GM21723 (cell line): ENCODE data around the gene TMEM163.

Source experiments
- ATAC-seq: cut with Tn5 transposase; IDR thresholded peaks from one replicate; pipeline ENCODE4 v1.9.1; 2021; ENCODE audit warnings: mild to moderate bottlenecking, moderate library complexity; ENCODE audit not compliant: unreplicated experiment

The TMEM163 gene

DNA sequence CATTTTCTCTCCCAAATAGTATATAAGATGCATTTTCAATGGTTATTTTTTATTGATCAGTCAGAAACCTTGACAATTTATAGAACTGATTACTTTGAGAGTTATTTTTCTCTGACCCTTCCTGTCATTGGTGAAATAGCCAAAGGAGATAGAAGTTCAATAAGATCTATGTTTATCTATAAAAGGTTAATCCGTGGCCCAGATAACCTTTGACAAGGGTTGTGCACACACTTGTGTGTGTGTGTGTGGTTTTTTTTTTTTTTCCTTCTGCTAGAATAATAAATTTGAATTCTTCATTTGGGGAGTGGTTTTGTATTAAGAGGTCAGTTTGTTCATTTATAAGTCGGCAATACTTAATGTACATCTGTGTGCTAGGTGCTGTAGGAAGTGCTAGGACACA is 304.9 kb downstream of the TMEM163 start:
- ATAC-seq, result no peak

DNA sequence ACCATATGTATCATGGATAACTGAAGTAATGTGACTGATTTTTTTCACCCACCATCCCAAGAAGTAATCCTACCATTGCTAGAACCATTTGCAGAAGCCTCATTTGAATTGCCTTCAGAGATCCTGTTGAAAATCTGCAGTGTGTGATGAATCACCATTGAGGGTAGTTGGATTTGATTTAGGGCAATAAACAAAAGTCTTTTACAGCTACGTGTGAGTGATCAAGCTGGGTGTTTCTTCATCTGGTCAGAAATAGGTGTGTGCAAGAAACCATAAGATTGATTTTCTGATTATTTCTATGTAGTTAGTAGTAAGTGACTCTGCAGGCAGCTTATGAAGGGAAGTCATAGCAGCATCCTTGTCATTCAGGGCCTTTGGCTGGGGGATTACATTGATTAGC is 305.4 kb downstream of the TMEM163 start:
- ATAC-seq, result no peak

DNA sequence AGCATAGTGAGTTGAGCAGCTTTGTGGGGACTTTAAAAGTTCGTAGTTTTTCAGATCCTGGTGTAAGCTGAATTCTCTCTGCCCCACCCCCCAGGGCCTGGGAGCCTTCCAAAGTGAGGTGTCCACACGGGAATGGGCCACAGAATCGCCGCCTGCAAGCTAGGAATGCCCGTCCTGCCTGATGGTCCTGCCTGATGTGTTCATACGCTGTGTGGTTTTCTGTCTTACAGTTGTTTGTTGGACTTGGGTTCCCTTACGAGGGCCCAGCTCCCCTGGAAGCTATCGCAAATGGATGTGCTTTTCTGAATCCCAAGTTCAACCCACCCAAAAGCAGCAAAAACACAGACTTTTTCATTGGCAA is 306.2 kb downstream of the TMEM163 start:
- ATAC-seq, result no peak

DNA sequence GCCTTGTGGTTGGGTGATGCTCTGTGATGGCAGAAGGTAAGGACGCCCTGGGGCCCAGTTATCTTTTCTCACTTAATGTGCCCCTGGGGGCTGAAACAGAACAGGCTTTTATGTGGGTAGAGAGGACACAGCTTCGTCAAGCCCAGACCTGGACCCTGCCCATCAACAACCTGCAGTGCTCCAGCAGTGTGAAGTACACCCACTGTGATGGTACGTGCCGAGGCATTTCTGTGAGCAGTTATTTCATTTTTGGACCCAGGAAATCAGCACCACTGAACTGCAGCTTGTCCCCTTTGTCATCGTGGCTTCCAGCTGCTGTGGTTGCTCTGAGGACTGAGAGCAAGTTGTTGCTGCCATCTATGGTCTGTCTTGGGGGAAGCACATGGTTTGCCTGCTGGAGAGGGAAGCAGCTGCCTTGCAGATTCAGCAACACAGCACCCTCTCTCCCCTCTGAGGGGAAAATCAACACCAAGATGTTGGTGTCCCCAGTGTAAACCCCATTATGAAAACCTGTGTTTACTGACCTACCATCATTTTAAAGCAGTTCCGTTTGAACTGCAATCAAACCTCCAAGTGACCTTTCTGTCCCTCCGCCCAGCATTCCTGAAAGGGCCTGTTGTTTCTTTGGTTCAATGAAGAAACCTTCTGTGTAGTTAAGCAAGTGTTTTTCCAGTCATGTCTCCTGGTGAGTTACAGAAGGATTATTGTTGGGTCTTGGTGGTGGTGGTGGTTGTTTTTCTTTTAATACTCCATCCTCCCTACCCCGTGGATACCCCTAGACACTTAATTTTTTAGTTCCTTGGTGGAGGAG is 306.8 kb downstream of the TMEM163 start:
- peak; percentile 98 for ATAC-seq

DNA sequence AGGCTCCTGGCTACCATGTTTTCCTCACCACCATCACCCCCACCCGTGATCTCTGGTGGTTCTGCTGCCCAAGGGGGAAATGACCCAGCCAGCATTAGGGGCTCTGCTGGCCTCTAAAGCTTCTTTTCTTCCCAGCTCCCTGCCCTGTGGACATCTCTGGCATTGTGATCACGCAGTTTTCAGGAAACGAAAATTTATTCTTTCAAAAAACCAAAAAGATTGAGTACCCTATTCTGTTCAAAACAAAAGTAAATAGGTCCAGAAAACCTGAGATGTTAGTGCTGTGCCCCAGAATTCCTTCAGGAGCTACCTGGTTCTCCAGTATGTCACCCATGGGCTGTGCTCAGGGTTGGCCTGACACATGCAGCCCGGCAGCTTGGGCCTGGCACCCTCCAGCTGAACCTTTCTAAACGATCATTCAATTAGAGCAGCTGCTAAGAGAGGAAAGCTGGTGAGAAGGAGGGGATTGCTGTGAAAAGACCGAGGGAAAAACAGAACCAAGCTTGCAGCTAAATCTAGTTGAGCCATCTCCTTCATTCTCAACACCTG is 307.4 kb downstream of the TMEM163 start:
- ATAC-seq, result no peak

DNA sequence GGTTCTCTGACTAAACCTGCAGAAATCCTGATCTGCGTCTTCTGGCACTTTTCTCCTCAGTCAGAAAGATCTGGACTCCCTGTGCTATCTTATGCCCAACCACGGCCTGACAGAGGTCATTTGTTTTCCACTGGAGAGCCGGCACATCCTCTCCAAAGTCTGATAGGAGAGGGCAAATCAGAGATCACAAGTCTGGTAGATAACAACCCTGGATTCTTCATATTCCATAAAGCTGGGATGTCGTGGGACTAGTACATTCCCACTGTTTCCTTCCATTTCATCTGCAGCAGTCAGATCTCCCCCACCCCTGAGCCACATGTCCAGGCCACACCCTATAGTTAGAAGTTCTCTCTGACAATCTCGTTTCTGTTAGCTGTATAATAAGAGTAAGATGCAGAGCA is 308.0 kb downstream of the TMEM163 start:
- no peak for ATAC-seq

DNA sequence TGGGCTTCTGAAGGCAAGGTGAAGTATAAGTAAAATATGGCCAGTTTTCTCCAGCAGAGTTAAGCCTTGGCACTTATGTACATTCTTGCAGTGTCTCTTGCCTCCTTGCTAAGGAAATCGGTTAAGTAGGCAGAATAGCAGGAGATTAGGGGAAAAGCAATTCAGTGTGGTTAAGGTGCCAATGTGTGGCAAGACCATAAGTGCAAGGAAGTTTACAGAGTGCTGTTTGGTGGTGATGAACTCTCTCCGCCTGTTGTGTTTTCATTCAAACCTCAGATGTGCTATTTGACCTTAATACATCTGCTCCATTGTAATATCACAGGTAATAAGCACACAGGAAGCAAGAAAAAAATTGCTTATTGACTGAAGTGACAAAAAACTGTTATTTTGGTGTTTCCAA is 308.8 kb downstream of the TMEM163 start:
- ATAC-seq, result no peak

DNA sequence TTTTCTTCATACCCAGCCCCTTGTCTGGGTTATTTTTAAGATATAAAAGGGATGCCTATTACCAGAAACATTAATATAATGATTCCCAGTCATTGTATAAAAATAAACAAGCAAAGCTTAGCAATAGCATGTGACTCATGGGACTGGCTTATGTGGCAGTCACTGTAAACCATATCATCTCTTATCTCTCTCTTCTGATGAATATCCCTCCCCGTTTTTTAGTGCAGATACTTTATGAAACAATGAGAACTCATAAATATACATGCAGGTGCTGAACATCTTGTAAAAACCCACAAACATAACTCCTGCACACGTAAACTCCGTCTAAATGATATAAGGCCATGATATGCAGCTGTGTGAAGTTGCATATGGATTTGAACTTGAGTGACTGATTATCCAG is 310.0 kb downstream of the TMEM163 start:
- ATAC-seq, result no peak

DNA sequence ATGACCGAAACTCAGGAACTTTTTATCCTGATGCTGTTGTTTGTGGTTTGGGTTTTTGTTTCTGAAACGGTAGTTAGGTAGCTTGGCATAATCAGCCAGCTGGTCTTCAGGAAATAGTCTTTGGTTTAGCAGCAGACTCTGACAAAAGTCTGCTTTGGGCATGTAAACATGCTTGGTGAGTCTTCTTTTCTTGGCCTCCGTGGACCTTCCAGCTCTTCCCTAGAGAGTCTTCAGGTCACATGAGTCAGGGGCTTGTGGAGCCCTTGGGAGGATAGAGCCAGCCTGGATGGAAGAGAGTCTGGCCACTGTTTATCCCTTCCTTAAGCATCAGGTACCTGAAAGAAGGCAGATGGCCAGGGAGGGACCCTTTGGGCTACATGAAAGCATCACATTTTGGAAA is 310.4 kb downstream of the TMEM163 start:
- ATAC-seq, result no peak

DNA sequence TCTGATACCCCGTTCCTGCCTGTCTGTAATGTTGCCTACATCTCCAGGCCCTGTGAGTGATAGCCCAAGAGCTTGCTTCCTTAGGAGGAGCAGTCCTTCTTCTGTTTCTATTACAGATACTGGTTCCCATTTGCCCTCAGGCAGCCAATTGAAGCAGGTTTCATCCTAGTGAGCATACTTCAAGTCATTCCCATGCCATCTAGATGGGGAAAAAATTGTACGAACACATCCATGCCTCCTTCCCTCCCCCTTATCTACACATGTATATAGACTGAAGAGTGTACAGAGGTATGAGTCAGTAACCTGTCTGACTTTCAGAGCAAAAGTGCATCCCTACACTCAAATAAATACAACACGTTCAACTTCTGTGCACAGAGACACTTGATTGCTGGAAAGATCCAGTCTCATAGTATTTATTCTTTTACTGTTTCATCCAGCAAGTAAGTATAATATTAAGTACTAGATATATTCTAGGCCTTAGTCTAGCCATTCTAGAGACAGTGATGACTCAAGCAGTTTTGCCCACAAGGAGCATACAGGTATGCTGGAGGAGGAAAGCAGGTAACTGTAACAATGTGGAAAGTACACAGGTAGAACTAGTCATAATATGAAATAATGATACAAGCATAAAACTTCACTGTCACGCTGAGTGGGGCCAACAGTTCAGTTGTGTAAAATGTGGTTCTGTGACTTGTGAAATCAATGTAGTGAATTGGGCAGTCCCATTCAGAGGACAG is 311.5 kb downstream of the TMEM163 start:
- ATAC-seq, result no peak

DNA sequence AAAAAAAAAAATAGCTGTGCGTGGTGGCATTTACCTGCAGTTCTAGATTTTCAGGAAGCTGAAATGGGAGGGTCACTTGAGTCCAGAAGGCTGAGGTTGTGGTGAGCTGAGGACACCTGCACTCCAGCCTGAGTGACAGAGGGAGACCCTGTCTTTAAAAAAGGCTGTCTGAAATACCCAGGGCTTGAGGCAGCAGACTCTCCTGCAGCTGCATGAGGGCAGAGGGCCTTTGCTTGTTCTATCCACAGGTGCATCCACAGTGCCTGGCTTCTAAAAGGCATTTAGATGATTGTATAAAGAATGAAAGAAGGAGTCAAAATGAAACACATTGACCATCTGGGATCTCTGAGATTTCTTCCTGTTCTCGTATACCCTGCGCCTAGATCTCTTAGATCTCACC is 312.1 kb downstream of the TMEM163 start:
- no peak for ATAC-seq

DNA sequence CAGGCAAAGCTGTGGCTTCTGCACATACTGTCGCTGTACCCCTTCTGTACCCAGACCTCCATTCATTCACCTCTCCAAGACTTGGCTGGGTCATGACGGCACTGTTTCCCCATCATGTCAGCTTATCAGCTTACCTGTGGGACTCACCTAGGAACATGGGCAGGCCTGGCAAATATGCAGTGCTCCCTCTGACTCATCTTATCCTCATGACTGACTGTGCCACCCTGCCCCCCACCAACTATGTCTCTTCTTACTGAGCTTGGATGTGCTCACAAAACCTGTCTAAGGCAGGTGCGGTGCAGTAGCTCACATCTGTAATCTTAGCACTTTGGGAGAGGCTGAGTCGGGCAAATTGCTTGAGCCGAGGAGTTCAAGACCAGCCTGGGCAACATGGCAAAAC is 312.5 kb downstream of the TMEM163 start:
- ATAC-seq, result no peak
